BJ (cell line): ENCODE measurements around the gene RAB3GAP1. TPM values are rescaled to one million over a fixed set of nuclear protein-coding genes. Genes with fewer than 3 reads are reported as not detected.

ENCODE experiments used
- CTCF ChIA-PET: fragments of 350-600 bp; formaldehyde crosslinking; extraction: SDS; loops from one replicate; lab custom pipeline; 2021; ENCODE audit warnings: antibody characterized with exemption, inconsistent platforms; lab: Yijun Ruan, JAX
- POLR2A ChIA-PET: fragments of 300-600 bp; sonication (Branson Sonifier 250); formaldehyde crosslinking; extraction: SDS; loops from one replicate; lab custom pipeline; 2021; ENCODE audit warnings: antibody characterized with exemption; lab: Charles Lee
- DNase-seq: peaks from one replicate; pipeline ENCODE4 v3.0.0-alpha.2; 2011; ENCODE audit warnings: low read depth
- H3K27me3 ChIP-seq: 2 replicates; pipeline ENCODE4 v1.6.0; 2011; ENCODE audit warnings: low read length; ENCODE audit not compliant: control insufficient read depth, insufficient read depth
- H3K36me3 ChIP-seq: 2 replicates; pipeline ENCODE4 v1.5.1; 2011; ENCODE audit warnings: low read length; ENCODE audit not compliant: control insufficient read depth, insufficient read depth
- H3K4me3 ChIP-seq: 2 replicates; pipeline ENCODE4 v1.5.1; 2011; ENCODE audit warnings: low read depth, mild to moderate bottlenecking, control low read depth, low read length
- polyA plus RNA-seq: library from polyadenylated mRNA; depleted of rRNA; stranded (reverse); fragments of >200 nt; gene quantifications from 2 replicates; pipeline ENCODE4 v1.2.3, GENCODE V29; 2011
- TF ChIP-seq, protein P1 (sequence below): IDR thresholded peaks from 2 replicates; pipeline ENCODE4 v1.5.1; 2011; ENCODE audit warnings: low read depth, mild to moderate bottlenecking, control low read depth, inconsistent platforms, low read length, moderate library complexity; ENCODE audit not compliant: insufficient read depth

The RAB3GAP1 gene
- polyA plus RNA-seq, 1 experiment: 22.4 TPM

DNA sequence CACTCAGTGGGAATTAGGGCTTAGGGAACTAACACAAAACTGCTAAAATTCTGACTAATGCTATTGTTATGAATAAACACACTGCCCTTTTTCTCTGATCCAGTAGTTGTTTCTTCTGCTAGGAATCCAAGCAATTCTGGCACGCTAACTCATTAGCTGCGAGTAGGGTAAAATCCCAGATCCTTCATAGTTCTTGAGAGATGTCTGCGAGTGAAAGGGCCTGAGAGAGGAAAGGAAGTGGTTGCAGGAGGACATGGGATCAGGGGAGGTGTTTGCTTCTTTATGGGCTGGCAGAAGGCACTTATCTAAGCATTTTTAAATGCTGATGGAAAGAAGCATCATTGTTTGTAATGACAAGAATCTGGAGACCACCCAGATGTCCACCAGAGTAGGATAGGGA, 14.3 kb upstream of the RAB3GAP1 start:
- Histone ChIP-seq H3K36me3 (no peaks in the 10 kb centered on the region), H3K4me3 (no peak overlapping the region), H3K27me3 (no peaks in the 10 kb centered on the region)
- POLR2A ChIA-PET: no interaction called here
- CTCF ChIA-PET: interaction anchor here (0.7 kb wide), 1 partner anchor 760 kb away, joined by 3 read pairs; no protein-coding TSS in a partner anchor
- DNase-seq: no peak
- TF ChIP-seq, protein P1, sequence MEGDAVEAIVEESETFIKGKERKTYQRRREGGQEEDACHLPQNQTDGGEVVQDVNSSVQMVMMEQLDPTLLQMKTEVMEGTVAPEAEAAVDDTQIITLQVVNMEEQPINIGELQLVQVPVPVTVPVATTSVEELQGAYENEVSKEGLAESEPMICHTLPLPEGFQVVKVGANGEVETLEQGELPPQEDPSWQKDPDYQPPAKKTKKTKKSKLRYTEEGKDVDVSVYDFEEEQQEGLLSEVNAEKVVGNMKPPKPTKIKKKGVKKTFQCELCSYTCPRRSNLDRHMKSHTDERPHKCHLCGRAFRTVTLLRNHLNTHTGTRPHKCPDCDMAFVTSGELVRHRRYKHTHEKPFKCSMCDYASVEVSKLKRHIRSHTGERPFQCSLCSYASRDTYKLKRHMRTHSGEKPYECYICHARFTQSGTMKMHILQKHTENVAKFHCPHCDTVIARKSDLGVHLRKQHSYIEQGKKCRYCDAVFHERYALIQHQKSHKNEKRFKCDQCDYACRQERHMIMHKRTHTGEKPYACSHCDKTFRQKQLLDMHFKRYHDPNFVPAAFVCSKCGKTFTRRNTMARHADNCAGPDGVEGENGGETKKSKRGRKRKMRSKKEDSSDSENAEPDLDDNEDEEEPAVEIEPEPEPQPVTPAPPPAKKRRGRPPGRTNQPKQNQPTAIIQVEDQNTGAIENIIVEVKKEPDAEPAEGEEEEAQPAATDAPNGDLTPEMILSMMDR: no peak

DNA sequence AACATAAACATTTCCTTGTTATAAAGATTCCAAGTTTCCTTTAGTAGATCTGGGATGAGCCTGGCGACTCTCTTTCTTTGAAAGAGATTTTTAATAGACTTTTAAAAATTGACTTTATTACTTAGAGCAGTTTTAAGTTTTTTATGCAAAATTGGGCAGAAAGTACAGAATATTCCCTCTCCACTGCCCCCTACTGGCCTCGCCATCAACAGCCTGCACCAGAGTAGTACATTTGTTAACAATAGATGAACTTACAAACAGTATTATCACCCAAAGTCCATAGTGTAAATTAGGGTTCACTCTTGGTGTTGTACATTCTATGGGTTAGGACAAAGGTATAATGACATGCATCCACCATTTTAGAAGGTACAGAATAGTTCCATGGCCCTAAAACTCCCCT, 8.7 kb upstream of the RAB3GAP1 start:
- Histone ChIP-seq H3K4me3 (no peak overlapping the region), H3K36me3 (no peaks in the 10 kb centered on the region), H3K27me3 (peaks cover 1% of the 10 kb centered on the region; the same call in 1 of the 2 replicates)
- TF ChIP-seq, protein P1: peak; percentile 42
- ChIA-PET POLR2A (no interaction called here), CTCF (no interaction called here)
- no peak for DNase-seq

DNA sequence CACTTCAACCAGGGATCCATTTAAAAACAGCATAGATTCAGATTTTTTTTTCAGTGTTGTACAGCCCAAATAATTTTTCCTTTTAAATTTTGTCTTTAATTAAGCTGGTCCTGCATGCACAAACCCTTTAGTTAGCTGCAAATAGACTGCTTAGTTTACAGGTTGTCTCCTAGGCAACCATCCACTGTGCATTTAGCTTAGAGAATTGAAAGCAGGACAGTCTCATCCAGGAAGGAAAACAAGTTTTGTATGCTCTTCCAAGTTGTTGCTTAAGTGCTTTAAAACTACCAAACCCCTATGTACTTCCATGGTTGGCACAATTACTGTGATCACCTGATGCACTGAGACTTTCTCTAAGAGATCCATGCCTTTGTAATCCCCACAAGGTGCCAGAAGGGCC, 4.8 kb upstream of the RAB3GAP1 start, which contains the start of gene MAP3K19:
Gene MAP3K19 (minus strand): TSS at position 148 of the 400 bp plus-strand sequence. CDS start 22,800 bp downstream, outside the sequence.
- POLR2A ChIA-PET: no interaction called here
- Histone ChIP-seq H3K4me3 (no peak within 1 kb of the TSS), H3K36me3 (no peaks in the 10 kb centered on the region), H3K27me3 (peaks cover 1% of the 10 kb centered on the region; the same call in 1 of the 2 replicates)
- DNase-seq: no peak
- TF ChIP-seq, protein P1: no peak
- CTCF ChIA-PET: no interaction called here

DNA sequence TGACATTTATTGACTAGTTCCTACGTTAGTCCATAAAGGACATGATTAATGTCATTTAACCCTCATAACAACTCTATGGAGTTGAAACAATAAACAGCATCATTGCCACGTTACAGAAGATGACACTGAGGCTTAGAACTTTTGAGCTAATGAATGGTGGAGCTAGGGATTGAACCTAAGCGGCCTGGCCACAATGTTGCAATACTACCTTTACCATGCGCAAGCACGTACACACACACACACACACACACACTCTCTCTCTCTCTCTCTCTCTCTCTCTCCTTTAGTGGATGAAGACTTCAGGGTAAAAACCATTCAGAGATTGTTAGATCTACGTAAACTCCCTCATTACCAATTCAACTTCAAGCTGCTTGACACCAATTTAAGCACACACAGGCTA, 4.0 kb upstream of the RAB3GAP1 start:
- TF ChIP-seq, protein P1: no peak
- POLR2A ChIA-PET: no interaction called here
- no peak for DNase-seq
- CTCF ChIA-PET: no interaction called here
- no peak overlapping the region for H3K4me3 ChIP-seq
- no peaks in the 10 kb centered on the region for H3K36me3 ChIP-seq
- peaks cover 1% of the 10 kb centered on the region; the same call in 1 of the 2 replicates for H3K27me3 ChIP-seq

DNA sequence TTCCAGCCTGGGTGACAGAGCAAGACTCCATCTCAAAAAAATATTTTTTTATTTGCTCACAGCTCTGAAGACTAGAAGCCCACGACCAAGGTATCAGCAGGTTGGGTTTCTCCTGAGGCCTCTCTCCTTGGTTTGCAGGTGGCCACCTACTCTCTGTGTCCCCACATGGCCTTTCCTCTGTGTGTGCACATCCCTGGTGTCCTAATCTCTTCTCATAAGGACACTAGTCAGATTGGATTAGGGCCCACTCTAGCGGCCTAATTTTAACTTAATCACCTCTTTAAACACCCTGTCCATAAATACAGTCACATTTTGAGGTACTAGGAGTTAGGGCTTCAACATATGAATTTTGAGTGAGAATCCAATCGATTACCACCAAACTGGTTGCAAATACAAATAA, 2.0 kb upstream of the RAB3GAP1 start:
- Histone ChIP-seq H3K4me3 (no peak overlapping the region), H3K36me3 (no peaks in the 10 kb centered on the region), H3K27me3 (peaks cover 1% of the 10 kb centered on the region; the same call in 1 of the 2 replicates)
- TF ChIP-seq, protein P1: no peak
- CTCF ChIA-PET: no interaction called here
- no peak for DNase-seq
- POLR2A ChIA-PET: no interaction called here
